Measurements from ENCODE around the gene ZNRF2.
A peak's percentile ranks its signal among the peaks of the same experiment; 100 is the strongest.

The ZNRF2 gene

GRCh38 chr7:30411897-30412296 lies 127.5 kb downstream of the ZNRF2 start:
- POLR2A ChIA-PET, result no interaction called here
- CTCF ChIA-PET, result interaction anchor here (0.7 to 1.5 kb wide), 3 partner anchors 12 to 136 kb away, joined by 3 to 5 read pairs (median 3); no protein-coding TSS in a partner anchor
- no peak for TF ChIP-seq HDGF (IDR thresholded peaks at IDR 0.05; ENCODE audit: borderline replicate concordance)
- no peak for TF ChIP-seq CTBP1 (IDR thresholded peaks at IDR 0.05; ENCODE audit: borderline replicate concordance)
- no peak for TF ChIP-seq FOXM1 (IDR thresholded peaks at IDR 0.05; ENCODE audit: borderline replicate concordance)
- no peak for TF ChIP-seq SUZ12 (IDR thresholded peaks at IDR 0.05)
- no peak for TF ChIP-seq L3MBTL2 (conservative IDR thresholded peaks at IDR 0.05)
- TF ChIP-seq NFRKB (IDR thresholded peaks at IDR 0.05), result no peak
- no peak for TF ChIP-seq ELF4 (IDR thresholded peaks at IDR 0.05)
- no peak for TF ChIP-seq PKNOX1 (IDR thresholded peaks at IDR 0.05)
- TF ChIP-seq LEF1 (IDR thresholded peaks at IDR 0.05; ENCODE audit: borderline replicate concordance), result no peak
- TF ChIP-seq SP1 (IDR thresholded peaks at IDR 0.05), result no peak
- no peak for TF ChIP-seq FOXK2 (IDR thresholded peaks at IDR 0.05)
- no peak for TF ChIP-seq ZNF384 (IDR thresholded peaks at IDR 0.05)
- no peak for TF ChIP-seq BHLHE40 (IDR thresholded peaks at IDR 0.05; ENCODE audit: borderline replicate concordance)
- no peak for TF ChIP-seq ARNT (IDR thresholded peaks at IDR 0.05)
- TF ChIP-seq TARDBP (IDR thresholded peaks at IDR 0.05), result no peak
- no peak for TF ChIP-seq FOXA1 (IDR thresholded peaks at IDR 0.05)
- DNase-seq (ENCODE audit: extremely low spot score), result no peak

- ChIA-PET POLR2A (no interaction called here), CTCF (interaction anchor here (1.5 kb wide), 1 partner anchor 16 kb away, joined by 3 read pairs; no protein-coding TSS in a partner anchor)
- TF ChIP-seq FOXM1 (IDR thresholded peaks at IDR 0.05; ENCODE audit: borderline replicate concordance) (no peak), ZNF384 (IDR thresholded peaks at IDR 0.05) (no peak), LEF1 (IDR thresholded peaks at IDR 0.05; ENCODE audit: borderline replicate concordance) (no peak), HDGF (IDR thresholded peaks at IDR 0.05; ENCODE audit: borderline replicate concordance) (no peak), ELF4 (IDR thresholded peaks at IDR 0.05) (no peak), NFRKB (IDR thresholded peaks at IDR 0.05) (no peak), PKNOX1 (IDR thresholded peaks at IDR 0.05) (no peak), SUZ12 (IDR thresholded peaks at IDR 0.05) (no peak), L3MBTL2 (conservative IDR thresholded peaks at IDR 0.05) (no peak), BHLHE40 (IDR thresholded peaks at IDR 0.05; ENCODE audit: borderline replicate concordance) (no peak)
- DNase-seq (ENCODE audit: extremely low spot score), result peak; percentile 48
Observed at GRCh38 chr7:30412782-30413504, 128.5 kb downstream of the ZNRF2 start.

GRCh38 chr7:30413864-30414263 lies 129.5 kb downstream of the ZNRF2 start:
- ChIA-PET POLR2A (no interaction called here), CTCF (no interaction called here)
- DNase-seq (ENCODE audit: extremely low spot score), result no peak
- TF ChIP-seq LEF1 (IDR thresholded peaks at IDR 0.05; ENCODE audit: borderline replicate concordance) (no peak), FOXK2 (IDR thresholded peaks at IDR 0.05) (no peak), CTBP1 (IDR thresholded peaks at IDR 0.05; ENCODE audit: borderline replicate concordance) (no peak), FOXA1 (IDR thresholded peaks at IDR 0.05) (no peak), FOXM1 (IDR thresholded peaks at IDR 0.05; ENCODE audit: borderline replicate concordance) (no peak), SUZ12 (IDR thresholded peaks at IDR 0.05) (no peak), L3MBTL2 (conservative IDR thresholded peaks at IDR 0.05) (no peak), TARDBP (IDR thresholded peaks at IDR 0.05) (no peak), BHLHE40 (IDR thresholded peaks at IDR 0.05; ENCODE audit: borderline replicate concordance) (no peak)
